ENCODE measurements around the gene PTPN9. TPM values are rescaled to one million over a fixed set of nuclear protein-coding genes. Genes with fewer than 3 reads are reported as not detected.

Gene PTPN9
- total RNA-seq, 2 donors from 2014 or later, result 31.1 to 32.3 TPM

DNA sequence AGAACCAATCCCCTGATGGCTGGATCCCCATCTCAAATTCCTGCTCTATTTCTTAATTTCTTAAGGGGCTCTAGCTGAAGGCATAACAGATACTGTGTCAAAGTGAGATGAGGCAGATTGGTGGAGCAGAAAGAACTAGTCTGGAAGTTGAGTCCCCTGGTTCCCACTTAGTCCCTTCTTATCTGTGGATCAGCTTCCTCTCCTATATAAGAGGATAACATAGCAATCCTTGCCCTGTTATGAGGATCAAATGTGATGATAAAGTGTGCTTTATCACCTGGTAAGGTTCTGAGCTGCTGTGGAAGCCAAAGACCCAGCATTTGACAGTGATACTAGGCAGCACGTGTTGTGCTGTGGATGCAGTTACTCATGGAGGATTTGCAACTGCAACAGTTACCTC lies 119.5 kb downstream of the PTPN9 start:
- Histone ChIP-seq H3K9ac (ENCODE audit: low read depth in 2 of 2, low read length in 2 of 2) (peak overlapping the region in 1 of 2 donors; percentile 5), H3K36me3 (no peaks in the 10 kb centered on the region), H3K27me3 (no peaks in the 10 kb centered on the region), H3K4me3 (no peak overlapping the region), H3K9me3 (no peaks in the 10 kb centered on the region), H3K27ac (no peak overlapping the region), H3K4me1 (no peaks in the 10 kb centered on the region)
- intact Hi-C loops (cut with DNase I), result no loop called here
- TF ChIP-seq, protein P1, sequence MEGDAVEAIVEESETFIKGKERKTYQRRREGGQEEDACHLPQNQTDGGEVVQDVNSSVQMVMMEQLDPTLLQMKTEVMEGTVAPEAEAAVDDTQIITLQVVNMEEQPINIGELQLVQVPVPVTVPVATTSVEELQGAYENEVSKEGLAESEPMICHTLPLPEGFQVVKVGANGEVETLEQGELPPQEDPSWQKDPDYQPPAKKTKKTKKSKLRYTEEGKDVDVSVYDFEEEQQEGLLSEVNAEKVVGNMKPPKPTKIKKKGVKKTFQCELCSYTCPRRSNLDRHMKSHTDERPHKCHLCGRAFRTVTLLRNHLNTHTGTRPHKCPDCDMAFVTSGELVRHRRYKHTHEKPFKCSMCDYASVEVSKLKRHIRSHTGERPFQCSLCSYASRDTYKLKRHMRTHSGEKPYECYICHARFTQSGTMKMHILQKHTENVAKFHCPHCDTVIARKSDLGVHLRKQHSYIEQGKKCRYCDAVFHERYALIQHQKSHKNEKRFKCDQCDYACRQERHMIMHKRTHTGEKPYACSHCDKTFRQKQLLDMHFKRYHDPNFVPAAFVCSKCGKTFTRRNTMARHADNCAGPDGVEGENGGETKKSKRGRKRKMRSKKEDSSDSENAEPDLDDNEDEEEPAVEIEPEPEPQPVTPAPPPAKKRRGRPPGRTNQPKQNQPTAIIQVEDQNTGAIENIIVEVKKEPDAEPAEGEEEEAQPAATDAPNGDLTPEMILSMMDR (IDR thresholded peaks at IDR 0.05), result no peak
- DNase-seq, result no peak

DNA sequence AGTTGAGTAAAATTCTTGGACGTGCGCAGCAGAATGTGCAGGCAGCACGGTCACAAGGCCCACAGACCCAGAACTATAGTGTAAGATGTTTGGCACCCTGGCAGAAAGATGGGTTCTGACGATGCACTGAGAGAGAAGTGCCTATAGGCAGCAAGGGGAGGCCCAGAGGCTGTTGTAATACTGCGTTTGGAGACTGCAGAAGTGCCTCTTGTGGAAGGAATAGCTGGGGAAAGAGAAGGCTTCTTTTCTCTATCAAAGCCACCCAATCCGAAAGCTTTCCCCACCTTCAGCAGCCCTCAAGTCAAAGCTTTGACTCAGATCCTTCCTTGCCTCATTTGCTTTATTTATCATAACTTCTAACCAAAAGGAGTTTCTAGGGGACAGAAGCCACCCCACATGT lies 122.4 kb downstream of the PTPN9 start:
- TF ChIP-seq, protein P1 (IDR thresholded peaks at IDR 0.05), result no peak
- H3K36me3 ChIP-seq, result no peaks in the 10 kb centered on the region
- no peaks in the 10 kb centered on the region for H3K9me3 ChIP-seq
- DNase-seq, result no peak
- no peaks in the 10 kb centered on the region for H3K27me3 ChIP-seq
- no peaks in the 10 kb centered on the region for H3K4me1 ChIP-seq
- intact Hi-C loops (cut with DNase I), result no loop called here
- no peak overlapping the region for H3K4me3 ChIP-seq
- peak overlapping the region in 1 of 2 donors; percentile 72 for H3K9ac ChIP-seq (ENCODE audit: low read depth in 2 of 2, low read length in 2 of 2)
- H3K27ac ChIP-seq, result no peak overlapping the region

DNA sequence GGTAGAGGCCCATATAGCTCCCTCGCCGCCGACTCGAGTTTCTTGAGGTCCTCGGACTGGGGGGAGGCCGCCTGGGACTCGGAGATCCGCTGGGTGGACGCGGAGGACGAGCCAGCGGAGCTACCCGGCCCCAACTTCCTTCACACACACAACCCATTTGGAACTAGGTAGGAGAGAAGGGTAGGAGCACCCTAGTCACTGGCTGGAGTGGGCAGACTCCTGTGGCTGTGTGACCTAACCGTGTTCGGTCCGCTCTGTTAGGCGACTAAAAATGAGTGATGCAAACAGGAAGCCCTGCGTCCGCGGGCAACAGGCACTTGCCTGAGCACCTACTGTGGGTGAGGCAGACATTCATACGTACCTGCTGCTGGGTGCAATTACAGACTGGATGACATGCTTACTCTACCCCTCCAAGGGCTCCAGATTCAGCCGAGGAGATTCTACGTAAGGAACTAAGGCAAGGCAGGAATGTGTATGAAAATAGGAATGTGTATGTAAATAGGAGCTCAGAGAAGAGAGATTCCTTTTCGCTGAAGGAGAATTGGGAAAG lies 123.1 kb downstream of the PTPN9 start:
- peak; percentile 73 for DNase-seq
- Histone ChIP-seq H3K9me3 (no peaks in the 10 kb centered on the region), H3K4me3 (peak overlapping the region; percentile 87), H3K36me3 (no peaks in the 10 kb centered on the region), H3K27ac (peak overlapping the region; percentile 95), H3K27me3 (no peaks in the 10 kb centered on the region), H3K4me1 (no peaks in the 10 kb centered on the region), H3K9ac (ENCODE audit: low read depth in 2 of 2, low read length in 2 of 2) (peak overlapping the region; percentile 72 to 91)
- TF ChIP-seq, protein P1 (IDR thresholded peaks at IDR 0.05), result no peak
- intact Hi-C loops (cut with DNase I), result no loop called here

DNA sequence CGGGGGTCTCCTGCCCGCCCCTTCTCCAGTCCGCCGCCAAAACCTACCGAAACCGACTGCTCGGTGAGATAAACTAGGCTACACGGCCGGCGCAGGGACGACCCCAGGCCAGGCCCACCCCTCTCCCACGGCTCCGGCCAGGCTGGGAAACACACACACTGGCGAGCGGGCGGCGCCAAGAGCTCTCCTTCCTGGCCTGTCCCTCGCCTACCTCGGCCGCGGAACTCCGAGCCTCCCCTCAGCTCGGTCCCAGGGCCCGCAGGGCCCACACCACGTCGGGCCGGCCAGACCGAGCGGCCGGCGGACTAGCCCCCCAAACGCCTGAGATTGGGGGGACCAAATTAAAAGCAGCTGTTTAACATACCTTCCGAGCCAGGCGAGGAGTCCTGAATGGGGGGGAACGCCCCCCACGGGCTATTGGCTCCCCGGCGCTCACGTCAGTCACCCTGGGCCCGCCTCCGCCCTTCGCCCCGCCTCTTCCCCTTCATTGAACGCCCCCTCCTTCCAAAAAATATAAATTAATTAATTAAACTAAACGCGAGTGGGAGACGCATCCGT lies 123.6 kb downstream of the PTPN9 start:
- intact Hi-C loops (cut with DNase I), result no loop called here
- H3K36me3 ChIP-seq, result no peaks in the 10 kb centered on the region
- DNase-seq, result peak; percentile 95
- H3K27me3 ChIP-seq, result no peaks in the 10 kb centered on the region
- TF ChIP-seq, protein P1 (IDR thresholded peaks at IDR 0.05), result no peak
- H3K9me3 ChIP-seq, result no peaks in the 10 kb centered on the region
- H3K27ac ChIP-seq, result peak overlapping the region; percentile 95
- H3K4me1 ChIP-seq, result no peaks in the 10 kb centered on the region
- H3K9ac ChIP-seq (ENCODE audit: low read depth in 2 of 2, low read length in 2 of 2), result peak overlapping the region; percentile 72 to 91
- H3K4me3 ChIP-seq, result peak overlapping the region; percentile 87

DNA sequence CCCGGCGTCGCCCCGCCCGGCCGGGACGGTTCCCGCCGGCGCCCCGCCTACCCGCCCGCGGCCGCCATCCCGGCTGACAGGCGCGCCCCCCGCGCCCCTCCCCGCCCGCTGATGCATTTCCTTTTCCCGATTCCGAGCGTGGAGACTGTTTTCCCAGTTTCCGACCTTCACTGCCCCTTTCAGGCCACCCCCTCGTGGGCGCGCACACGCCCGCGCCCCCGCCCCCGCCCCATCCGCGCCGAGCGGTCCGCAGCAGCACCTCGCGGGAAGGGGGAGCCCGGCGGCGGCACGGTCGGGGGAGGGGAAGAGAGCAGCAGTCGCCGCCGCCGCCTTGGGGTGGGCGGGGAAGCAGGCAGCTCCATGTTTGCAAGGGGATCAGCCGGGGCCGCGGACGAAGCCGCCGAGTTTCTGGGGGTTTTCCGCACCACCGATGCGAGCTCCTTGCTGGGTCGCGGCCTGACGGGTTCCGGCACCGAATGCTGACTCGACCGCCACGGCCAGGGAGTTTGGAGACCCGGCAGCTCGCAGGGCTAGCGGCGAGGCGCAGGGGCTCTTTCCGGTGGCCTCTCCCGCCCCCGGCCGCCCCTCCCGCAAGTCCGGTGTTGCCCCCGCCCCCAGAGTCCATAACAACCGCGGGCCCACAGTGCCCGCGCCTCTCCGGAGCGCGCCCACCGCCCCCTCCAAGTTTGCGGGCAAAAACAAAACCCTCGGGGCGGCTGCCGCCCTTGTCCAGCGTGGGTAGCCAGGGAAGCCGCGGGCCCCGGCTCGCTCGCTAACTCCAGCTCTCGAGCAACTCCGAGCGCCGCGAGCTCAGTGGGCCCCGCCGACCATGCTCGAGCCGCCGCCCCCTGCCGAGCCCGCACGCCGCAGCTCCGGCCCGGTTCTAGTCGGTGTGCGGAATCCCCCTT lies 124.4 kb downstream of the PTPN9 start:
- DNase-seq, result peak; percentile 33
- intact Hi-C loops (cut with DNase I), result no loop called here
- peak overlapping the region; percentile 72 to 91 for H3K9ac ChIP-seq (ENCODE audit: low read depth in 2 of 2, low read length in 2 of 2)
- H3K36me3 ChIP-seq, result no peaks in the 10 kb centered on the region
- H3K4me1 ChIP-seq, result peaks cover 2% of the 10 kb centered on the region
- H3K4me3 ChIP-seq, result peak overlapping the region; percentile 87
- peak overlapping the region; percentile 95 for H3K27ac ChIP-seq
- H3K9me3 ChIP-seq, result no peaks in the 10 kb centered on the region
- TF ChIP-seq, protein P1 (IDR thresholded peaks at IDR 0.05), result no peak
- H3K27me3 ChIP-seq, result no peaks in the 10 kb centered on the region

Data from colonic mucosa (tissue), 4 donors.